OCI-LY7 (cell line): ENCODE data around the gene ITGB6.

Experiments used
- CTCF ChIP-seq: fragments of 200-600 bp; sonication (generic); conservative IDR thresholded peaks from 2 replicates; pipeline ENCODE4 v1.5.1; 2014; ENCODE audit warnings: mild to moderate bottlenecking, antibody characterized with exemption, low read length, moderate library complexity, mixed read lengths
- EZH2phosphoT487 ChIP-seq: fragments of 200-600 bp; sonication (generic); IDR thresholded peaks from 2 replicates; pipeline ENCODE4 v1.6.1; 2018; ENCODE audit warnings: low read depth, borderline replicate concordance, mild to moderate bottlenecking, mixed run types, antibody characterized with exemption, low read length, moderate library complexity, mixed read lengths

GRCh38 chr2:160197587-160197986, 2.5 kb downstream of the ITGB6 start:
- TF ChIP-seq CTCF (no peak), EZH2phosphoT487 (no peak)
